Mammary epithelial cell (primary cell): ENCODE results near the gene PLEKHG4B.

ENCODE experiments used
- EZH2 ChIP-seq: IDR thresholded peaks from 2 replicates; pipeline ENCODE4 v1.6.1; 2012; ENCODE audit warnings: low read length, inconsistent platforms, borderline replicate concordance
- TF ChIP-seq, protein P1 (sequence below), 2 donors: IDR thresholded peaks in 1 of 2; conservative IDR thresholded peaks in 1 of 2; 2 replicates each; pipeline ENCODE4 v1.5.1; 2011 to 2012; ENCODE audit warnings: inconsistent platforms in 2 of 2, low read length in 2 of 2, mild to moderate bottlenecking in 2 of 2, control low read depth in 1 of 2, low read depth in 1 of 2; ENCODE audit not compliant: insufficient read depth in 1 of 2; ENCODE audit errors: extremely low read depth in 1 of 2

DNA sequence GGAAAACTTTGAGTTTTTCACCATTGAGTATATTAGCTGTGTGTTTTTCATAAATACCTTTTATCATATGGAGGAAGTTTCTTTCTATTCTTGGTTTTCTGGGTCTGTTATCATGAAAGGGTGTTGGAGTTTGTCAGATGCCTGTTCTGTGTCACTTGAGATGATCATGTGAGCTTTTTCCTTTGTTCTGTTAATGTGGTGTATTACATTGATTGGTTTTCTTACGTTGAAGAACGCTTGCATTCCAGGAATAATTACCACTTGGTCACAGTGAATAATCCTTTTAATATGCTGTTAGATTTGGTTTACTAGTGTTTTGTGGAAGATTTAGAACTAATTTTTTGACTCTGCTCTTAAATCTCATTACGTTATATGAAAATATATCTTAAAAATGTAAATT, 7.8 kb downstream of the PLEKHG4B start:
- TF ChIP-seq, protein P1, sequence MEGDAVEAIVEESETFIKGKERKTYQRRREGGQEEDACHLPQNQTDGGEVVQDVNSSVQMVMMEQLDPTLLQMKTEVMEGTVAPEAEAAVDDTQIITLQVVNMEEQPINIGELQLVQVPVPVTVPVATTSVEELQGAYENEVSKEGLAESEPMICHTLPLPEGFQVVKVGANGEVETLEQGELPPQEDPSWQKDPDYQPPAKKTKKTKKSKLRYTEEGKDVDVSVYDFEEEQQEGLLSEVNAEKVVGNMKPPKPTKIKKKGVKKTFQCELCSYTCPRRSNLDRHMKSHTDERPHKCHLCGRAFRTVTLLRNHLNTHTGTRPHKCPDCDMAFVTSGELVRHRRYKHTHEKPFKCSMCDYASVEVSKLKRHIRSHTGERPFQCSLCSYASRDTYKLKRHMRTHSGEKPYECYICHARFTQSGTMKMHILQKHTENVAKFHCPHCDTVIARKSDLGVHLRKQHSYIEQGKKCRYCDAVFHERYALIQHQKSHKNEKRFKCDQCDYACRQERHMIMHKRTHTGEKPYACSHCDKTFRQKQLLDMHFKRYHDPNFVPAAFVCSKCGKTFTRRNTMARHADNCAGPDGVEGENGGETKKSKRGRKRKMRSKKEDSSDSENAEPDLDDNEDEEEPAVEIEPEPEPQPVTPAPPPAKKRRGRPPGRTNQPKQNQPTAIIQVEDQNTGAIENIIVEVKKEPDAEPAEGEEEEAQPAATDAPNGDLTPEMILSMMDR (conservative IDR thresholded peaks at IDR 0.05 in 1 of 2, IDR thresholded peaks at IDR 0.05 in 1 of 2; ENCODE audit: extremely low read depth in 1 of 2, insufficient read depth in 1 of 2, low read depth in 1 of 2, low read length in 2 of 2), result no peak
- TF ChIP-seq EZH2, result no peak
